HFFc6 (cell line): Measurements from ENCODE around the gene ZNF814. TPM values are rescaled to one million over a fixed set of nuclear protein-coding genes. Genes with fewer than 3 reads are reported as not detected.
"Not testable (repeated sequence)": the region's sequence is repeated elsewhere in the genome, so short reads cannot be mapped to it uniquely, and the experiment has no call there.

Experiments used
- DNase-seq: peaks from one replicate; pipeline ENCODE4 v3.0.0-alpha.2; 2018
- H3K27ac Mint-ChIP-seq: 2 replicates; pipeline ENCODE4 v1.8.0; 2020; ENCODE audit warnings: mild to moderate bottlenecking, mixed read lengths
- H3K27me3 Mint-ChIP-seq: 2 replicates; pipeline ENCODE4 v1.8.0; 2021; ENCODE audit warnings: mild to moderate bottlenecking, moderate library complexity, mixed read lengths; ENCODE audit not compliant: insufficient read depth
- H3K36me3 Mint-ChIP-seq: 2 replicates; pipeline ENCODE4 v1.8.0; 2021; ENCODE audit warnings: low read depth, mixed read lengths
- H3K4me1 Mint-ChIP-seq: 2 replicates; pipeline ENCODE4 v1.8.0; 2020; ENCODE audit warnings: low read depth, mixed read lengths
- H3K4me3 Mint-ChIP-seq: 2 replicates; pipeline ENCODE4 v1.8.0; 2020; ENCODE audit warnings: mild to moderate bottlenecking, moderate library complexity, mixed read lengths
- H3K9me3 Mint-ChIP-seq: 2 replicates; pipeline ENCODE4 v1.8.0; 2020; ENCODE audit warnings: mild to moderate bottlenecking, mixed read lengths
- total RNA-seq, 6 experiments: library from RNA; stranded (reverse); fragmentation: NEBNext Ultra II Directional; extraction: Animal tissue kit (Norgen Biotek cat#: 25700); gene quantifications; 2 replicates in 1 of 6; 3 replicates in 5 of 6; pipeline ENCODE4 v1.2.3, GENCODE V29; 2021
- TF ChIP-seq, protein P1 (sequence below): fragments of 200-600 bp; sonication (generic); IDR thresholded peaks from 2 replicates; pipeline ENCODE4 v1.5.0; 2021; ENCODE audit warnings: antibody characterized with exemption, mild to moderate bottlenecking

ZNF814 gene
- total RNA-seq, 6 experiments from 2014 or later, result 1.00 to 1.6 (median 1.3) TPM

DNA sequence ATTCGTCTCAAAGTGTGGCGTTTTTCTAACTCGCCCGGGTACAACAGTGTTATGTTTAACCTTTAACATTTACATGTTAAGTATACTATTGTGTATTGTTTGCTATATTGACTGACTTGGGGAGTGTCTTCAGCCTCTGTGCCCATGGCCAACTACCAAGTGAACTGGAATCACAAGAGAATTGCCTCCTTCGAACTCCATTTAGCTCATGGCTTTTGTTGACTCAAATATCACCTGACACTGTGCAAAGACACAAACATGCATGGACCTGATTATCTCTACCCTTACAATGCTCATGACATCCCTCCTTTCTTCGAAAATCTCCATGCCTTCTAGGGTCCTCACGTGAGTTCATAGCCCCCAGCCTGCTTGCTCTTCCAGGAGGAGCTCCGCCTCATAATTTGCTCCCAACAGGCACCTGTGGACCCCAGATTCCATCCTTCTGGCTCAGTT, 704 bp downstream of the ZNF814 start:
- TF ChIP-seq, protein P1, sequence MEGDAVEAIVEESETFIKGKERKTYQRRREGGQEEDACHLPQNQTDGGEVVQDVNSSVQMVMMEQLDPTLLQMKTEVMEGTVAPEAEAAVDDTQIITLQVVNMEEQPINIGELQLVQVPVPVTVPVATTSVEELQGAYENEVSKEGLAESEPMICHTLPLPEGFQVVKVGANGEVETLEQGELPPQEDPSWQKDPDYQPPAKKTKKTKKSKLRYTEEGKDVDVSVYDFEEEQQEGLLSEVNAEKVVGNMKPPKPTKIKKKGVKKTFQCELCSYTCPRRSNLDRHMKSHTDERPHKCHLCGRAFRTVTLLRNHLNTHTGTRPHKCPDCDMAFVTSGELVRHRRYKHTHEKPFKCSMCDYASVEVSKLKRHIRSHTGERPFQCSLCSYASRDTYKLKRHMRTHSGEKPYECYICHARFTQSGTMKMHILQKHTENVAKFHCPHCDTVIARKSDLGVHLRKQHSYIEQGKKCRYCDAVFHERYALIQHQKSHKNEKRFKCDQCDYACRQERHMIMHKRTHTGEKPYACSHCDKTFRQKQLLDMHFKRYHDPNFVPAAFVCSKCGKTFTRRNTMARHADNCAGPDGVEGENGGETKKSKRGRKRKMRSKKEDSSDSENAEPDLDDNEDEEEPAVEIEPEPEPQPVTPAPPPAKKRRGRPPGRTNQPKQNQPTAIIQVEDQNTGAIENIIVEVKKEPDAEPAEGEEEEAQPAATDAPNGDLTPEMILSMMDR, result no peak
- peaks cover 48% of the 10 kb centered on the region for H3K36me3 Mint-ChIP-seq
- no peak for DNase-seq
- H3K4me1 Mint-ChIP-seq, result peaks cover 6% of the 10 kb centered on the region; the same call in 1 of the 2 replicates
- no peaks in the 10 kb centered on the region; the same call in 1 of the 2 replicates for H3K27me3 Mint-ChIP-seq
- H3K27ac Mint-ChIP-seq, result no peak overlapping the region
- H3K9me3 Mint-ChIP-seq, result peaks cover 33% of the 10 kb centered on the region
- H3K4me3 Mint-ChIP-seq, result peak overlapping the region; percentile 63; the same call in 1 of the 2 replicates

DNA sequence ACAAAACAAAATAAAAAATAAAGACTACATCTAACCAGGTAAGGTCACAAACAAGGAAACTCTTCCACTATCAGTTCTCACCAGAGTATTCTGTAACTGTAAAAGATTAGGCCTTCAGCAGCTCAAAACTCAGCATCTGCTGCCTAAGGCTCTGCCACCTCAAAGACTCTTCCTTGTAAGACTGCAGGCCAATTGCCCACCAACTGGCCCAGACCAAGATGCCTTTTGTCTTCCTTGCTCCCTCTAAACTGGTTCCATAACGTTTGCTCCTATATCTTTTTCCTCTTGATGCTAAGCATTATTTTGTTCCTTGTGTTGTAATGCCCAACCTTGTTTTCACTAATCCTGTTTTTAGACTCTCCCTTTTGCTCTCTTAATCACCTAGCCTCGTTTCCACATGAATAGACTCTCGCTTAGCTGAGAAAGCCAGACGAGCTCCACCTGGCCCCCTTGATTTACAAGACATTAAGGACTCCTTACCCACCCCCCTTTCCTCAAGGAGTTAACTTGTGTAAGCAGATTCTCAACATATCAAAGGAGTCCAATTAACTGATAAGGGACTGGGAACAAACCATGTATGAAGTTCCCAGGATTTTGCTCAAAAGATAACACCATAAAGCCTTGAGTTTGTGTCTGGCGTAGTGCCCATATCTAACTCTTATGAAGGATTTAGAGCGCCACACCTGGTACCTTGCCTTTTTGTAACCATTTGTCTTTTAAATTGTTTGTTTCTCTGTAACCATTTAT, 1.5 kb downstream of the ZNF814 start:
- H3K9me3 Mint-ChIP-seq, result peaks cover 38% of the 10 kb centered on the region
- no peak for DNase-seq
- H3K4me1 Mint-ChIP-seq, result peaks cover 6% of the 10 kb centered on the region; the same call in 1 of the 2 replicates
- H3K4me3 Mint-ChIP-seq, result no peak overlapping the region
- peaks cover 53% of the 10 kb centered on the region for H3K36me3 Mint-ChIP-seq
- no peaks in the 10 kb centered on the region; the same call in 1 of the 2 replicates for H3K27me3 Mint-ChIP-seq
- H3K27ac Mint-ChIP-seq, result no peak overlapping the region
- TF ChIP-seq, protein P1, result no peak

DNA sequence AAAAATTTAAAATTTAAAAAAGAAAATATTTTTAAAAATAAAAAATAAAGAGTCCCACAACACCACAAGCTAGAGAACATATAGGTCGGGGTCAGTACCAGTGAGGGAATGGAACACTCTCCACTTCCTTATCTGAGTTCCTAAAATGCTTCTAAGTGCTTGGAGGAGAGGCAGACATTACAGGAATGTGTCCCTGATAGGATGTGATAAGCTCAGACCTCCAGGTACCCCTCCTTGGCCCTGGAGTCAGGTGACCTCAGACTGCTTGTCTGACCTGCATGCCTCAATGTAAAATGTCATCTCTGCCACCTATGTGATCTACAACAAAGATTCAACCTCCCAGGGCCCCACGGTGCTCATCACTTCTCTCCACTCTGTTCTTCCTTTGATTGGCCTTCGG, 2.8 kb downstream of the ZNF814 start:
- Mint-ChIP-seq H3K27me3 (no peaks in the 10 kb centered on the region), H3K36me3 (peaks cover 48% of the 10 kb centered on the region), H3K4me1 (peaks cover 6% of the 10 kb centered on the region; the same call in 1 of the 2 replicates), H3K9me3 (peaks cover 38% of the 10 kb centered on the region), H3K4me3 (no peak overlapping the region), H3K27ac (no peak overlapping the region)
- TF ChIP-seq, protein P1, result no peak
- no peak for DNase-seq

DNA sequence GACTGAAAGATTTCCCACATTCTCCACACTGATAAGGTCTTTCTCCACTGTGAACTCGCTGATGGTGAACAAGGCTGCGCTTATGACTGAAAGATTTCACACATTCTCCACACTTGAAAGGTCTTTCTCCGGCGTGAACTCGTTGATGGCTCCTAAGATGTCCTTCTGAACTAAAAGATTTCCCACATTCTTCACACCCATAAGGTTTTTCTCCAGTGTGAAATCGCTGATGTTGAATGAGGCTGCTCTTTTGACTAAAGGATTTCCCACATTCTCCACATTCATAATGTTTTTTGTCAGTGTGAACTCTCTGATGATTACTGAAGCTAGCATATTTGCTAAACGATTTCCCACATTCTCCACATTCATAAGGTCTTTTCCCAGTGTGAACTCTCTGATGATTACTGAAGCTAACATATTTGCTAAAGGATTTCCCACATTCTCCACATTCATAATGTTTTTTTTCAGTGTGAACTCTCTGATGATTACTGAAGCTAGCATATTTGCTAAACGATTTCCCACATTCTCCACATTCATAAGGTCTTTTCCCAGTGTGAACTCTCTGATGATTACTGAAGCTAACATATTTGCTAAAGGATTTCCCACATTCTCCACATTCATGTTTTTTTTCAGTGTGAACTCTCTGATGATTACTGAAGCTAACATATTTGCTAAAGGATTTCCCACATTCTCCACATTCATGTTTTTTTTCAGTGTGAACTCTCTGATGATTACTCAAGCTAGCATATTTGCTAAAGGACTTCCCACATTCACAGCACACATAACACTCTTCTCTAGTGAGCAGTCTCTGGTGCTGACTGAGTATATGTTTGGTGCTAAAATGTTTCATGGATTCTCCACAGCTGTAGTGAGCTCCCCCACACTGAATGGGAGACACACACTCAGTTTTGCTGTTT, 14.7 kb downstream of the ZNF814 start:
- peak; percentile 6 for DNase-seq
- H3K4me3 Mint-ChIP-seq, H3K4me1 Mint-ChIP-seq, H3K27me3 Mint-ChIP-seq, H3K27ac Mint-ChIP-seq: not testable (repeated sequence)
- Mint-ChIP-seq H3K36me3 (peaks cover 66% of the 10 kb centered on the region), H3K9me3 (peaks cover 83% of the 10 kb centered on the region)

DNA sequence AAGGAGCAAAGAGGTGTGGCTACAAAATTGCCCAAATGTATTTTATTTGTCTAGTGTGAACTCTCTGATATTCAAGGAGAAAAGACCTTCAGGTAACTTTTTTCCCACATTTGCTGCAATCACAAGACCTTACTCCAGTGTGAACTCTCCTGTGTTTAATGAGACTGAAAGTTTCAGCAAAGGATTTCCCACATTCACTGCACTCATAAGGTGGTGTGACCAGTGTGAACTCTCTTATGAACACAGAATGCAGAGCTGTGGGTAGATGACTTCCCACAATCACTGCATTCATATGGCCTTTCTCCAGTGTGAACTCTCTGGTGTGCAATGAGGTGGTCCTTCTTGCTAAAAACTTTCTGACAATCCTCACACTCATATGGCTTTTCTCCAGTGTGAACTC, 16.4 kb downstream of the ZNF814 start:
- peaks cover 77% of the 10 kb centered on the region for H3K36me3 Mint-ChIP-seq
- H3K9me3 Mint-ChIP-seq, result peaks cover 97% of the 10 kb centered on the region
- TF ChIP-seq, protein P1, result no peak
- no peak overlapping the region for H3K27ac Mint-ChIP-seq
- DNase-seq, result no peak
- H3K4me1 Mint-ChIP-seq, result no peaks in the 10 kb centered on the region
- H3K4me3 Mint-ChIP-seq, result no peak overlapping the region
- H3K27me3 Mint-ChIP-seq, result peaks cover 8% of the 10 kb centered on the region
